HG02571 (cell line): ENCODE measurements around the gene NAA25.

Source experiments
- ATAC-seq: cut with Tn5 transposase; IDR thresholded peaks from one replicate; pipeline ENCODE4 v1.9.1; 2021; ENCODE audit warnings: mild to moderate bottlenecking, moderate library complexity; ENCODE audit not compliant: unreplicated experiment

Gene NAA25

DNA sequence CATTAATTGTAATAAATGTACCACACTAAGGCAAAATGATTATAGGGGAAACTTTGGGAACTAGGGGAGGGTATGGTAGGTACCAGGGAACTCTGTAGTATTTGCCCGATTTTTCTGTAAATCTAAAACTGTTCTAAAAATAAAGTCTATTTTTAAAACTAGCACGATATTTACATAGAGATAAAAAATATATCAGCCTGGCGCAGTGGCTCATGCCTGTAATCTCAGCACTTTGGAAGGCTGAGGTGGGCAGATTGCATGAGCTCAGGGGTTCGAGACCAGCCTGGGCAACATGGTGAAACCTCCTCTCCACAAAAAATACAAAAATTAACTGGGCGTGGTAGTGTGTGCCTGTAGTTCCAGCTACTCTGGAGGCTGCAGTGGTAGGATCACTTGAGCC lies 128.0 kb downstream of the NAA25 start:
- no peak for ATAC-seq

DNA sequence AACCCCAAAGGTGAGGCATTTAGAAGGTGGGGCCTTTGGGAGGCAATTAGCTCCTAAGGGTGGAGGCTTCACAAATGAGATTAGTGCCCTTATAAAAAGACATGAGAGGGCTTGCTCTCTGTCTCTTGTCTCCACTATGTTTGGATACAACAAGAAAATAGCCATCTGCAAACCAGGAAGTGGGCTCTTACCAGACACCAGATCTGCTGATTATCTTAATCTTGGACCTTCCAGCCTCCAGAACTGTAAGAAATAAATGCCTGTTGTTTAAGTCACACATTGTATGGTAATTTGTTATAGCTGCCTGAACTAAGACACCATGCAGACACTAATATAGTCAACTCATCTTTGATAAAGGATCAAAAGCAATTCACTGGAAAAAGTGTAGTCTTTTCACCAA lies 130.0 kb downstream of the NAA25 start:
- no peak for ATAC-seq

DNA sequence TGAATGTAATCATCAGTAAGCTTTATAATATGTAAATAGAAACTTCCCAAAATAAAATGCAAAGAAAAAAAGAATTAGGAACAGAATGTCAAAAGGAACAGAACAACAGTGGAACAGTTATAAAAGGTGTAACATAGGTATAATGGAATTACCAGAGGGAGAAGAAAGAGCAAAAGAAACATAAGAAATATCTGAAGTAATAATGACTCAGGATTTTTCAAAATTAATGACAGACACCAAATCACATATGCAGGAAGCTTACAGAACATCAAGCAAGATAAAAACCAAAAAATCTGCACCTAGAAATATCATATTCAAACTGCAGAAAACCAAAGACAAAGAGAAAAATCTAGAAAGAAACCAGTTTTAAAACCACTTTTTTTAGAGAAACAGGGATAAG lies 131.7 kb downstream of the NAA25 start:
- ATAC-seq, result no peak
